Ishikawa (cell line): ENCODE measurements around the gene LRRC10.
A peak's percentile ranks its signal among the peaks of the same experiment; 100 is the strongest.

ENCODE experiments used
- CEBPB ChIP-seq: IDR thresholded peaks from 2 replicates; pipeline ENCODE4 v1.6.1; 2012
- CREB1 ChIP-seq: IDR thresholded peaks from 2 replicates; pipeline ENCODE4 v1.6.1; 2012; ENCODE audit warnings: low read depth
- EGR1 ChIP-seq: IDR thresholded peaks from 2 replicates; pipeline ENCODE4 v1.6.1; 2012
- EP300 ChIP-seq: IDR thresholded peaks from 2 replicates; pipeline ENCODE4 v1.6.1; 2012; ENCODE audit warnings: borderline replicate concordance
- FOXM1 ChIP-seq: IDR thresholded peaks from 2 replicates; pipeline ENCODE4 v1.6.1; 2012; ENCODE audit warnings: low read depth, borderline replicate concordance
- NFIC ChIP-seq: IDR thresholded peaks from 2 replicates; pipeline ENCODE4 v1.6.1; 2012
- RAD21 ChIP-seq: IDR thresholded peaks from 2 replicates; pipeline ENCODE4 v1.6.1; 2012; ENCODE audit warnings: low read depth
- TAF1 ChIP-seq: IDR thresholded peaks from 2 replicates; pipeline ENCODE4 v1.6.1; 2012; ENCODE audit warnings: low read depth, mild to moderate bottlenecking
- TCF12 ChIP-seq: IDR thresholded peaks from 2 replicates; pipeline ENCODE4 v1.6.1; 2012; ENCODE audit warnings: low read depth
- TEAD4 ChIP-seq: IDR thresholded peaks from 2 replicates; pipeline ENCODE4 v1.6.1; 2012
- YY1 ChIP-seq: IDR thresholded peaks from 2 replicates; pipeline ENCODE4 v1.6.1; 2012; ENCODE audit warnings: low read depth
- ZBTB7A ChIP-seq: IDR thresholded peaks from 2 replicates; pipeline ENCODE4 v1.6.1; 2012; ENCODE audit warnings: low read depth
- TF ChIP-seq, protein P1 (sequence below): IDR thresholded peaks from 2 replicates; pipeline ENCODE4 v1.6.1; 2012; ENCODE audit warnings: low read depth, mild to moderate bottlenecking
- TF ChIP-seq, protein P2 (sequence below): IDR thresholded peaks from 2 replicates; pipeline ENCODE4 v1.6.1; 2012
- TF ChIP-seq, protein P3 (sequence below): IDR thresholded peaks from 2 replicates; pipeline ENCODE4 v1.6.1; 2012

Gene LRRC10

DNA sequence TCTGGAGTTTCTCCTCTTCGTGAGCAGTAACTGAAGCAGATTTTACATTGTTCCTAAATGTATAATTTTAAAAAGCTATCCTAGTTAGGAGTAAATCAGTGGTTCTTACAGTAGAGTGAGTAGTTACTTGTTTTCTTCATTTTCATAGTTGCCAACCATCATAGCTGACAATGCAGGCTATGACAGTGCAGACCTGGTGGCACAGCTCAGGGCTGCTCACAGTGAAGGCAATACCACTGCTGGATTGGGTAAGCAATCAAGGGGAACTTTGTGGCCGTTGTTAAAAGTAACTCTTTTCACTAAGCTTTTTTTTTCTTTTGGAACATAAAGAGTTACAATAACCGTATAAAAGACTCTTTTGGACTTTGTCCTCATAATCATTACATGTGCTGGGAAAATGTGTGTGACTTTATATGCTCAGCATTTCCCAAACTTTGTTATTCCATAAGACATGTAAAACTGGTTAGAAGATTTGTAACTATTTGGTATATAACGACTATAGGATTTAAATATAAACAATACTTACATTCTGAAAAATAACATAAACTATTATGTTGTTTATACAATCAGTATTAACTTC, 12.4 kb downstream of the LRRC10 start:
- TF ChIP-seq TAF1 (no peak), ZBTB7A (no peak), TCF12 (no peak)

DNA sequence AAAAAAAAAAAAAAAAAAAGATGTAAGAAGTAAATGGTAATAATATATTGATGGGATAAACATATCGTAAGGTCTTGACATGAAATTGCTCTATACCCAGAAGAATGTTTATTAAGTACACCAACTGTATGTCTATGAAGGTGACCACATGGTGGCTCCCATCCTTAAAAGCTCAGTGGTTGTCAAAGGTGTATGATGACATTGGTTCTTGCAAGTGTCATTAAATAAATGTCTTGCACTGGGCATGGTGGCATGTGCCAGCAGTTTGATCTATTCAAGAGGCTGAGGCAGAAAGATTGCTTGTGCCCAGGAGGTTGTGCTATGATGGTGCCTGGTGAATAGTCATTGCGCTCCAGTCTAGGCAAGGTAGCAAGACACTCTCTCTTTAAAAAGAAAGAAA, 15.0 kb downstream of the LRRC10 start:
- TF ChIP-seq TCF12 (no peak), FOXM1 (no peak), TEAD4 (no peak), CREB1 (no peak), RAD21 (no peak), EGR1 (no peak), ZBTB7A (no peak), EP300 (no peak), YY1 (no peak), NFIC (no peak)
- TF ChIP-seq, protein P1, sequence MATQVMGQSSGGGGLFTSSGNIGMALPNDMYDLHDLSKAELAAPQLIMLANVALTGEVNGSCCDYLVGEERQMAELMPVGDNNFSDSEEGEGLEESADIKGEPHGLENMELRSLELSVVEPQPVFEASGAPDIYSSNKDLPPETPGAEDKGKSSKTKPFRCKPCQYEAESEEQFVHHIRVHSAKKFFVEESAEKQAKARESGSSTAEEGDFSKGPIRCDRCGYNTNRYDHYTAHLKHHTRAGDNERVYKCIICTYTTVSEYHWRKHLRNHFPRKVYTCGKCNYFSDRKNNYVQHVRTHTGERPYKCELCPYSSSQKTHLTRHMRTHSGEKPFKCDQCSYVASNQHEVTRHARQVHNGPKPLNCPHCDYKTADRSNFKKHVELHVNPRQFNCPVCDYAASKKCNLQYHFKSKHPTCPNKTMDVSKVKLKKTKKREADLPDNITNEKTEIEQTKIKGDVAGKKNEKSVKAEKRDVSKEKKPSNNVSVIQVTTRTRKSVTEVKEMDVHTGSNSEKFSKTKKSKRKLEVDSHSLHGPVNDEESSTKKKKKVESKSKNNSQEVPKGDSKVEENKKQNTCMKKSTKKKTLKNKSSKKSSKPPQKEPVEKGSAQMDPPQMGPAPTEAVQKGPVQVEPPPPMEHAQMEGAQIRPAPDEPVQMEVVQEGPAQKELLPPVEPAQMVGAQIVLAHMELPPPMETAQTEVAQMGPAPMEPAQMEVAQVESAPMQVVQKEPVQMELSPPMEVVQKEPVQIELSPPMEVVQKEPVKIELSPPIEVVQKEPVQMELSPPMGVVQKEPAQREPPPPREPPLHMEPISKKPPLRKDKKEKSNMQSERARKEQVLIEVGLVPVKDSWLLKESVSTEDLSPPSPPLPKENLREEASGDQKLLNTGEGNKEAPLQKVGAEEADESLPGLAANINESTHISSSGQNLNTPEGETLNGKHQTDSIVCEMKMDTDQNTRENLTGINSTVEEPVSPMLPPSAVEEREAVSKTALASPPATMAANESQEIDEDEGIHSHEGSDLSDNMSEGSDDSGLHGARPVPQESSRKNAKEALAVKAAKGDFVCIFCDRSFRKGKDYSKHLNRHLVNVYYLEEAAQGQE: no peak

DNA sequence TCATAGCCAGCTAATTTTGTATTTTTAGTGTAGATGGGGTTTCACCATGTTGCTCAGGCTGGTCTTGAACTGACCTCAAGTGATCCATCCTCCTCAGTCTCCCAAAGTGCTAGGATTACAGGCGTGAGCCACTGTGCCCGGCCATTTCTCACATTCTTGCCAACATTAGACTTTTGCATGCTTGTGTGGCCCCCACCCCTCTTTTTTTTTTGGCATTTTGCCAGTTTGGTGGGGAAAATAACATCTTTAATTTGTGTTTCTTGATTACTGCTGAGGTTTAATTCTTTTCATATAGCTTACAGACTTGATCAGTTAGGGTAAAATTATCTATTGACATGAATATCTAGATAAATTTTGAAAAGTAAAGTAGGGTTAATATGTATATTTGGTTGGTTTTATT, 21.6 kb downstream of the LRRC10 start:
- TF ChIP-seq YY1: no peak
- peak; percentile 81 for TF ChIP-seq NFIC

DNA sequence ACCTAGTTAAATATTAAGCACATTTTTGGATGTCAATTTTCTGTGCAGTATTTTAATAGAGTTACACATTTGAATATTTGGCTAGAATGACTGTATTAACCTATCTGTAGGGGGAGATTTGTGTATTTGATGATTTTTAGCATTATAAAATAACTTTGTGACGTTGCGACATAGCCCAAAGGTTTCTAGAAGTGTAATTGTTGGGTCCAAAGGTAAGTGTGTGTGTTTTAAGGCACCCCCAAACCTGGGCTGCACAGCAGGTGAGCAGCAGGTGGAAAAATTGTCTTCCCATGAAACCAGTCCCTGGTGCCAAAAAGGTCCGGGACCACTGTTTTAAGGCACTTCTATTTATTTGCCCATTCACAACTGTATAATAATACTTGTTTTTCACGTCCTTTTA, 22.2 kb downstream of the LRRC10 start:
- TF ChIP-seq EP300 (no peak), CREB1 (no peak), YY1 (no peak), FOXM1 (no peak), TAF1 (no peak), EGR1 (no peak), TCF12 (no peak), TEAD4 (no peak), ZBTB7A (no peak), CEBPB (no peak), NFIC (no peak)
- TF ChIP-seq, protein P2, sequence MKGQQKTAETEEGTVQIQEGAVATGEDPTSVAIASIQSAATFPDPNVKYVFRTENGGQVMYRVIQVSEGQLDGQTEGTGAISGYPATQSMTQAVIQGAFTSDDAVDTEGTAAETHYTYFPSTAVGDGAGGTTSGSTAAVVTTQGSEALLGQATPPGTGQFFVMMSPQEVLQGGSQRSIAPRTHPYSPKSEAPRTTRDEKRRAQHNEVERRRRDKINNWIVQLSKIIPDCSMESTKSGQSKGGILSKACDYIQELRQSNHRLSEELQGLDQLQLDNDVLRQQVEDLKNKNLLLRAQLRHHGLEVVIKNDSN: no peak
- TF ChIP-seq, protein P1: no peak

DNA sequence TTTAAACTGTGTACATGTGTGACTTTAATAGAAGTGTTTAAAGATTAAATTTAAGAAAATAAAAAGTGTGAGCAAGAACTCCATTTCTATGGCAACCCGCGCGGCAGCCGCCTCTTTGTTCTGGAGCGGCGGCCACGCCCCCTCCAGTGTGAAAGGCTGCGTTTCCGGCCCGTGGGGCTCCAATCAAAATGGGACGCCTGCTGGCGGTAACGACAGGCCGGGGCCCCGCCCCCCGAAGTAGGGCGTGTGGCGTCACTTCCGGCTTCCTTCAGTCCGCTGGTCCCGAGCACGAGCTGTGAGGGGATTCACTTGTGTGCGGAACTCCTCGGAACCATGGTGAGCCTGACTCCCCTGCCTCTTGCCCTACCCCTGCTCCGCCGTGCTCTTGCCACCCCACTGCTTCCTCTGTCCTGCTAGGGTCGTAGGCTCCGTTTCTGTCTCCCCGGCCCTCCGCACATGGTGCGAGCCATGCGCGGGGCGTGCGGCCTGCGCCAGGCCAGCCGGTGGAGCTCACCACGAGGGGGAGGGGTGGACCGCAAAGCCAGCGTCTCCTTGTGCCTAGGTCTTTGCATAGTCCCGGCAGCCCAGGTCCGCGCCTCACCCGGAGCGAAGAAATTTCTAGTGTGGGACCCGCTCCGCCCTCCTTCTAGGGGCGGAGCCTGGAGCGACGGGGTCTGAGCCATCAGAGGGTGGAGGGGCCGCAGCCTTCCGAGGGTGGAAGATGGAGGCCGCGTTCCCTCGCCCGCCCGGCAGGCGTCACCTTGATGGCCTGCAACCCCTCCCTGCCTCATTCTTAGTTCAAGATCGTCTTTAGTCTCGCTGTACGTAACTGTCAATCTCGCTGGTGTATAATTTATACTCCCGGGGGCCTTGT, 25.3 kb downstream of the LRRC10 start, which contains the start of gene CCT2:
Gene CCT2 (plus strand): TSS at position 271 of the 874 bp plus-strand sequence. CDS start 63 bp downstream, at position 334.
- TF ChIP-seq NFIC (no peak), ZBTB7A (no peak), TAF1 (peak; percentile 97), RAD21 (no peak), TEAD4 (peak; percentile 28), TCF12 (peak; percentile 81), YY1 (peak; percentile 47), CREB1 (peak; percentile 81), EGR1 (no peak), EP300 (0 out of 2 replicates have a peak, but pooled peaks have one; percentile 29), FOXM1 (no peak)
- TF ChIP-seq, protein P1: peak; percentile 15; the same call in 1 of the 2 replicates
- TF ChIP-seq, protein P2: no peak
- TF ChIP-seq, protein P3, sequence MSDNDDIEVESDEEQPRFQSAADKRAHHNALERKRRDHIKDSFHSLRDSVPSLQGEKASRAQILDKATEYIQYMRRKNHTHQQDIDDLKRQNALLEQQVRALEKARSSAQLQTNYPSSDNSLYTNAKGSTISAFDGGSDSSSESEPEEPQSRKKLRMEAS: peak; percentile 98
